Body of pancreas (tissue), 4 donors: ENCODE results near the gene BCHE.

Experiments
- CTCF ChIP-seq, 7 experiments: fragments of 450-650 bp in 4 of 7; fragments of 200-600 bp in 3 of 7; sonication (generic) in 3 of 7; IDR thresholded peaks; one replicate each; pipeline ENCODE4 v1.5.1; 2016 to 2019; ENCODE audit warnings: antibody characterized with exemption in 7 of 7
- POLR2A ChIP-seq, 3 donors: fragments of 450-650 bp; IDR thresholded peaks; one replicate each; pipeline ENCODE4 v1.6.1; 2016; ENCODE audit warnings: antibody characterized with exemption in 3 of 3, mild to moderate bottlenecking in 2 of 3

- TF ChIP-seq CTCF (IDR thresholded peaks at IDR 0.05) (no peak), POLR2A (IDR thresholded peaks at IDR 0.05) (no peak)
Measured at GRCh38 chr3:165788531-165788930, 48.7 kb downstream of the BCHE start.
